ENCODE measurements around the gene EXOSC5. TPM values are rescaled to one million over a fixed set of nuclear protein-coding genes. Genes with fewer than 3 reads are reported as not detected.

EXOSC5 gene
- total RNA-seq, 1 experiment from 2014 or later, result 95.3 TPM

DNA sequence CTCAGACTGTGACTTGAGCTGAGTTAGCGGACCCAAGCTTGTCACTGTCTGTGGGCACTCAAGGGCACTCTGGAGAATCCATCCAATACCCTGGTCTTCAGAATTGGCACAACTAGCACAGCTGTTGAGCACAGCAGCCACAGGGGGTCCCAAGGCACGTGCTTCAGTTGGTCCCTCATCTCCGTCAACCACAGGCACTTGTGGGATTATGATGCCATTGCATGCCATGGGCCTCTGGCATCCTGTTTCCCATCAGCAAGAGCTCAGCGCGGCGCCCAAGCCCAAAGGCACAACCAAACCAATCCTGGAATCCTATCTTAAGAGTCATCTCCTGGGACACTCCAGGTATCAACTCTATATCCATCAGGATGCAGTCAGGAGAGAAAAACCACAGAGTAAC is 33.8 kb upstream of the EXOSC5 start:
- DNase-seq, result no peak
- Histone ChIP-seq H3K4me3 (no peak overlapping the region), H3K27me3 (no peaks in the 10 kb centered on the region), H3K36me3 (peaks cover 21% of the 10 kb centered on the region), H3K9me3 (no peaks in the 10 kb centered on the region)

GRCh38 chr19:41428481-41428859 is 31.3 kb upstream of the EXOSC5 start:
- H3K9me3 ChIP-seq, result no peaks in the 10 kb centered on the region
- H3K4me3 ChIP-seq, result no peak overlapping the region
- H3K36me3 ChIP-seq, result peaks cover 24% of the 10 kb centered on the region
- no peak for DNase-seq
- no peaks in the 10 kb centered on the region for H3K27me3 ChIP-seq

DNA sequence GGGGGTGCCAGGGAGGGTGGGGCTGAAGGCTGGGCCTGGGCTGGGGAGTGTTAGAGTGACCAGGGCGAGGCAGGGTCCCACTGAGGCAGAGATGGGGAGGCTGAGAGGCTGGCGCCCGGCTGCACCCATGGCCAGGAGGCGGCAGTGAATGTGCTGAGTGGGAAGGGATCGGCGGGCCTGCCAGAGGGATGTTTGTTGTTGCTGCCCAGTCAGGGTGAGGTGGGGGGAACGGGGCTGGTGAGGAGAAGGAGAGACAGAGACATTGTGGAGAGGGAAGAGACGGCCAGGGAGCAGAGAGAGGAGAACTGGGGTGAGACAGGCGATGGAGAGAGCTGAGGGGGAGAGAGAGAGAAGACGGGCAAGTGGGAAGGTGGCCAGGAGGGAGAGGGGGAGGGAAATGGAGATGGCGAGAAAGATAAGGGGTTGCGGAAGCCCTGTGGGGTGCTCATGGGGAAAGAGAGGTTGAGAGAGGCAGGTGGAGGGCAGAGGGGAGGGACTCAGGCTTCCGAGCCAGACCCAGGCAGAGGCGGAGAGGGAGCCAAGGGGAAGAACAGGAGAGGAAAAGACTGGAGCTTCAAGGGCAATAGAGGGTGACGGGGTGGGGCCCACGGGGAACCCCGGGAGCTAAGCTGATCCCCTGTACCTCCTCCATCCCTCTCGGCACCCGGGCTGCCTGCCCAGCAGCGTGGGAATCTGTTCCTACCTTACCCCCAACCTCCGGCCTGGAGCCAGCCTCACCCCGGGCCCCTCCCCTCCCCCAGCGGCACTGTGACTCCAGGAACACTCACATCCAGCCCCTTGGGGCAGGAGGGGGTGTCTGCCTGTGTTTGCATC is 30.7 kb upstream of the EXOSC5 start:
- Histone ChIP-seq H3K27me3 (no peaks in the 10 kb centered on the region), H3K36me3 (peaks cover 19% of the 10 kb centered on the region), H3K9me3 (no peaks in the 10 kb centered on the region), H3K4me3 (no peak overlapping the region)
- no peak for DNase-seq

DNA sequence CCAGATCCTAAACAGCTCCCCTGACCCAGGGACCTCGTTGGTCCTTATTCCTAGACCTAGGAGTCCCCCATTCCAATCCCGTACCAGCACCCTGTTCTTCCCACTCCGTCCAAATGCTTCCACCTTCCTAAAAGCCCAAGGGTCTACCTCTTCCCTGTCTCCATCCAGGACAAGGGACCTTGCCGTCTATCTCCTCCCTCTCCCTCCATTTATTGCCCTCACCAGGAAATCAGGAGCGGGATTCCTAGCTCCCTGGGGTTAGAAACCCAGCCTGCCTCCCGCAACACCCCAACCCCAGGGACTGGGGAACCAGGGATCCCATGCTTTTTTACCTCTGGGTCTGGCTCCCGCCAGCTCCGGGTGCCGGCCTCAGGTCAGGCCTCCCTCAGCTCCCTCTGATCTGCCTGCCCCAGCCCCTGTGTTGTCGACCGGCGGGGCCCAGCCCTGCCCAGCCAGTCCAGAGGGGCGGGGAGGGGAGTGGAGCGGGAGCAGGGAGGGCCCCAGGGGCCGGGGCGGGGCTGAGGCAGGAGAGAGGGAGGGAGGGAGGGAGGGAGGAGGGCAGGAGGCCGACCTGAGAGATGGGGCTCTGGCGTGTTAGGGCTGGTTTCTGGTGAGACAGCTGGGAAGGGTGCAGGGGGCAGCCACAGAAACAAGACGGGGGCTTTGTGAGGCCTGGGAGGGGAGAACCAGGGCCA is 29.9 kb upstream of the EXOSC5 start, which contains the start of gene B3GNT8:
B3GNT8 (minus strand) TSS at position 423 of the 695 bp plus-strand sequence. CDS start 596 bp downstream, outside the sequence.
- H3K4me3 ChIP-seq, result no peak within 1 kb of the TSS
- no peaks in the 10 kb centered on the region for H3K9me3 ChIP-seq
- H3K27me3 ChIP-seq, result no peaks in the 10 kb centered on the region
- H3K36me3 ChIP-seq, result peaks cover 14% of the 10 kb centered on the region
- DNase-seq, result no peak

DNA sequence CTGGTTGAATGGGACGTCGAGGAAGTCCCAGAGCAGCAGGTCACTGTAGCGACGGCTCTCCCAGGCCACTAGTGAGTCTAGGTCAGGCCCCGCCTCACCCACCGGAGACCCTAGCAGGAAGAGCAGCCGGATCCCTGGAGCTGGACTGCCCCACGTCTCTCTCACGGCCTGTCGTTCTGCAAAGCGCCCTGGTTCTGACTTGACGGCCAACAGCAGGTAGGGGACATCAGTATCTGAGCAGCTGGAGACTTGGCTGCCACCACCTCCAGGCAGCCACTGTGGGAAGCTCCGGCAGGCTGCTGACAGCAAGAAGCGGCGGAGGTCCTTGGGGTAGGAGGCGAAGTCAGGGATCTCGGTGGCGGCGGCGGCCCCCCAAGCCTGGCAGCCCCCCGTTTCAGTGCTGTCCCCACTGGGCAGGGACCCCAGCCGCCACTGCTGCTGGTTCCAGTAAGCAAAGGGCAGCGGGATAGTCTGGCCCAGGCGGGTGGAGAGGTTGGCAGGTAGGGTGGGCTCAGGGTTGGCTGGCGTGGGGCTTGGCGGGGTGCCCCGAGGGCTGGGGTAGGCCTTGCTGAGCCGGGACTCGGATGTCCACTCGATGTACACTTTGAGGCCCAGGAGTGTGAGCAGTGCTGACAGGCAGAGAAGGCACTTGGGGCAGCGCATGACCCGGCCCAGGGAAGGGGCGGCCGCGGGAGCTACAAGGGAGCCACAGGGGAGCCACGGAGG is 29.1 kb upstream of the EXOSC5 start:
- no peaks in the 10 kb centered on the region for H3K9me3 ChIP-seq
- H3K36me3 ChIP-seq, result peaks cover 6% of the 10 kb centered on the region
- DNase-seq, result no peak
- H3K27me3 ChIP-seq, result no peaks in the 10 kb centered on the region
- H3K4me3 ChIP-seq, result no peak overlapping the region

DNA sequence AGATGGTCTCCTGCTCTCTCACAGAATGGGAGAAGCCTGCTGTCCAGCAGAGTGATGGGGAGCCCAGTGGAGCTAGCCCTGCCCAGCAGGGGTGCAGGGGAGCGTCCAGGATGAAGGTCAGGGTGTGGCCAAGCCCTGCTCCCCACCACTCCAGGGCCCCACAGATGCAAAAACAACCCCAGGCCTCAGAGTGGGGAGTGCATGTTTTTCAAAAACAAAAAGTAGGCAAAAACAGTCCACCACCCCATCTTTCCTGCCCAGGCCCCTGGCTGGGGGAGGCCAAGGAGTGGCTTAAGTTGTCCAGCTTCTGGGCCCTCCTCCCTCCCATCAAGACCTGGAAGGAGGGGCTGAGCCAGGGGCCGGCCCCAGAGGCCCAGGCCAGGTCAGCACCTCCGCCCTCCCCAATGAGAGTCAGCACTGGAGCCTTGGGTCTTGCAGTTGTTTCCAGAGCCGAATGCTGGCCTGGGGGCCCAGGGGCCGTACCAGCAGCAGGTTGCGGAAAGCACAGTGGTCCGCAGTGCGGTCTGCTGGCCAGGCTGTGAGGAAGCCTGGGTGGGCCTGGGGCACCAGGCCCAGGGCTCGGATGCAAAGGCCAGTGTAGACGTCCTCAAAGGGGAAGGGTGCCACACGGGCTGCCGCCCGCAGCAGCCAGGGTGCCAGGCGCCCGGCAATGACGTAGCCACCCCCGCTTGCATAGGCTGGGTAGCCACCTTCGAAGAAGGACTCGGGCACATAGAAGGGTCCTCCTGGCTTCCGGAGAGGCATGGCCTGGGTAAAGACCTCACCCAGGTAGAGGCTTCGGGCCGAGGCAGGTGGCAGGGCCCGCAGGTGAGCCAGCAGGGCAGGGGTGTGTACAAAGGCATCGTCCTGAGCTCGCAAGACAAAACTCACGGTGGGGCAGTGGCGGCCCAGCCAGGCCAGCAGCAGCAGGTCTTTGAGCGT is 28.3 kb upstream of the EXOSC5 start:
- peaks cover 2% of the 10 kb centered on the region; the same call in 1 of the 2 replicates for H3K36me3 ChIP-seq
- H3K4me3 ChIP-seq, result no peak overlapping the region
- H3K27me3 ChIP-seq, result no peaks in the 10 kb centered on the region
- no peak for DNase-seq
- H3K9me3 ChIP-seq, result no peaks in the 10 kb centered on the region

DNA sequence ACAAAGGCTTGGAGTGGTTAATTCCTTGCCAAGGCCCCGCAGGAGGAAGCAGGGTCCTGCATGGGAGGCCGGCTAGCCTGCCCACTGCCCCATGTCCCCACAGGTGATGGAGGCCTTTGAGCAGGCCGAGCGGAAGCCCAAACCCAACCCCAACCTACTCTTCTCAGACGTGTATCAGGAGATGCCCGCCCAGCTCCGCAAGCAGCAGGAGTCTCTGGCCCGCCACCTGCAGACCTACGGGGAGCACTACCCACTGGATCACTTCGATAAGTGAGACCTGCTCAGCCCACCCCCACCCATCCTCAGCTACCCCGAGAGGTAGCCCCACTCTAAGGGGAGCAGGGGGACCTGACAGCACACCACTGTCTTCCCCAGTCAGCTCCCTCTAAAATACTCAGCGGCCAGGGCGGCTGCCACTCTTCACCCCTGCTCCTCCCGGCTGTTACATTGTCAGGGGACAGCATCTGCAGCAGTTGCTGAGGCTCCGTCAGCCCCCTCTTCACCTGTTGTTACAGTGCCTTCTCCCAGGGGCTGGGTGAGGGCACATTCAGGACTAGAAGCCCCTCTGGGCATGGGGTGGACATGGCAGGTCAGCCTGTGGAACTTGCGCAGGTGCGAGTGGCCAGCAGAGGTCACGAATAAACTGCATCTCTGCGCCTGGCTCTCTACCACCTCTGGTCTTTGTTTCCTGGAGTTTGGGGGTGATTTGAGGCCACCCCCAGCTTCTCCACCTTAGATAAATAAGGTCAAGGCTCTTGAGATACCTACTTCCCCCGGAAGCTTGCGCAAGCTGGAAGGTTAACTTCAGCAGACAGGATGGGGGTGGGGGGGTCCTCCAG is 27.4 kb upstream of the EXOSC5 start:
- H3K27me3 ChIP-seq, result no peaks in the 10 kb centered on the region
- H3K9me3 ChIP-seq, result no peaks in the 10 kb centered on the region
- DNase-seq, result no peak
- no peak overlapping the region for H3K4me3 ChIP-seq
- peaks cover 5% of the 10 kb centered on the region for H3K36me3 ChIP-seq

DNA sequence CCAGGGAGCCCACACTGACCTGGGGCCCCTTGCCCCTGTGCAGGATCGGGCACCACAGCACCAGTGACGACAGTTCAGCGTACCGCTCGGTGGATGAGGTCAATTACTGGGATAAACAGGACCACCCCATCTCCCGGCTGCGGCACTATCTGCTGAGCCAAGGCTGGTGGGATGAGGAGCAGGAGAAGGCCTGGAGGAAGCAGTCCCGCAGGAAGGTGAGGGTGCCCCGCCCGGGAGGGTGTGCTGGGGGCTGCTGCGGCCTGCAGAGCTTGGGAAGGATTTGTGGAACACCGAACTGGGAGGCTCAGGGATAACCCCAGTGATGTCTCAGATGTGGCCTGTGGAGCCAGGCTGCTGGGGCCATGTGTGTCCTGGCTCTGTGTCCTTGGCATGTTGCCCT is 25.8 kb upstream of the EXOSC5 start:
- no peak overlapping the region for H3K4me3 ChIP-seq
- no peaks in the 10 kb centered on the region for H3K9me3 ChIP-seq
- no peaks in the 10 kb centered on the region for H3K27me3 ChIP-seq
- peaks cover 13% of the 10 kb centered on the region for H3K36me3 ChIP-seq
- DNase-seq, result no peak

DNA sequence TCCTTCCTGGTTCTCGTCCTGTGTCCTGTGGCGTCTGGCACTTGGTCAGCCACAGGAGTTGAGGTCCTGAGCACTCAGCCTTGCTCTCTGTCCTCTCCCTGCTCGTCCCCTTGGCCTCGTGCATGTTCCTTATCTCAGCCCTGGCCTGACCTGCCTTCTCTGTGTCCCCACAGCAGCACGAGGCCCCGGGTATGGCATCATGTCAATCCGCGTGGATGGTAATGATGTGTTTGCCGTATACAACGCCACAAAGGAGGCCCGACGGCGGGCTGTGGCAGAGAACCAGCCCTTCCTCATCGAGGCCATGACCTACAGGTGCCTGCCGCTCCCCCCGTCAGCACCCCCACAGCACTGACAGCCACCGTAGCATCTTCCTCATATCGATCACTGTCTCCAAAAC is 25.3 kb upstream of the EXOSC5 start:
- Histone ChIP-seq H3K9me3 (no peaks in the 10 kb centered on the region), H3K27me3 (no peaks in the 10 kb centered on the region), H3K36me3 (peaks cover 13% of the 10 kb centered on the region), H3K4me3 (no peak overlapping the region)
- no peak for DNase-seq

- Histone ChIP-seq H3K9me3 (no peaks in the 10 kb centered on the region), H3K4me3 (no peak overlapping the region), H3K36me3 (peaks cover 13% of the 10 kb centered on the region), H3K27me3 (no peaks in the 10 kb centered on the region)
- no peak for DNase-seq
These were observed 24.8 kb upstream of the EXOSC5 start for GRCh38 chr19:41421973-41422372.

DNA sequence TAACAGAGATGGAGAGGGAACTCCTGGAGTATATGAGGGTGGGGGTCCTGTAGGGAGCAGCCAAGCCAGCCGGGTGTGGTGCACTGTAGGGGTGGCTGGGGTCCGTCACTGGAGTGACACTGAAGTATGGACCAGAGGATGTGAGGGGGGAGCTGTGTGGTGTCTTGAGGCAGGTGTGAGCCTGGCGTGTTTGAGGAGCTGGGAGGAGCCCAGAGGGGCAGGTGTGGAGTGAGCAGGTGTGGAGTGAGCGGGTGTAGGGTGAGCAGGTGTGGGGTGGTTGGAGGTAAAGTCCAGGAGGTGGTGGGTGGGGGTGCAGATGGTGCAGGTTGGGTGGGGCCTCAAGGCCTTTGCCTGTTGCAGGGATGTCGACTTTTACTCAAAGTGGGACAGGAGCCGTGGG is 24.2 kb upstream of the EXOSC5 start:
- Histone ChIP-seq H3K36me3 (peaks cover 13% of the 10 kb centered on the region), H3K4me3 (no peak overlapping the region), H3K27me3 (no peaks in the 10 kb centered on the region), H3K9me3 (no peaks in the 10 kb centered on the region)
- no peak for DNase-seq

- Histone ChIP-seq H3K4me3 (no peak overlapping the region), H3K27me3 (no peaks in the 10 kb centered on the region), H3K36me3 (peaks cover 13% of the 10 kb centered on the region), H3K9me3 (no peaks in the 10 kb centered on the region)
- no peak for DNase-seq
These were observed 23.1 kb upstream of the EXOSC5 start for GRCh38 chr19:41420101-41420880.

GRCh38 chr19:41416194-41416674 is 19.1 kb upstream of the EXOSC5 start:
- H3K36me3 ChIP-seq, result peaks cover 19% of the 10 kb centered on the region
- DNase-seq, result no peak
- H3K27me3 ChIP-seq, result no peaks in the 10 kb centered on the region
- no peak overlapping the region for H3K4me3 ChIP-seq
- H3K9me3 ChIP-seq, result no peaks in the 10 kb centered on the region

GRCh38 chr19:41415154-41415571 is 18.0 kb upstream of the EXOSC5 start:
- no peak for DNase-seq
- H3K36me3 ChIP-seq, result peaks cover 24% of the 10 kb centered on the region
- H3K27me3 ChIP-seq, result no peaks in the 10 kb centered on the region
- no peak overlapping the region for H3K4me3 ChIP-seq
- no peaks in the 10 kb centered on the region for H3K9me3 ChIP-seq

- Histone ChIP-seq H3K27me3 (no peaks in the 10 kb centered on the region), H3K9me3 (no peaks in the 10 kb centered on the region), H3K36me3 (peaks cover 21% of the 10 kb centered on the region), H3K4me3 (no peak overlapping the region)
- DNase-seq, result no peak
These were observed 17.3 kb upstream of the EXOSC5 start for GRCh38 chr19:41414461-41414860.
